ENCODE data around the gene FAM89A.

DNA sequence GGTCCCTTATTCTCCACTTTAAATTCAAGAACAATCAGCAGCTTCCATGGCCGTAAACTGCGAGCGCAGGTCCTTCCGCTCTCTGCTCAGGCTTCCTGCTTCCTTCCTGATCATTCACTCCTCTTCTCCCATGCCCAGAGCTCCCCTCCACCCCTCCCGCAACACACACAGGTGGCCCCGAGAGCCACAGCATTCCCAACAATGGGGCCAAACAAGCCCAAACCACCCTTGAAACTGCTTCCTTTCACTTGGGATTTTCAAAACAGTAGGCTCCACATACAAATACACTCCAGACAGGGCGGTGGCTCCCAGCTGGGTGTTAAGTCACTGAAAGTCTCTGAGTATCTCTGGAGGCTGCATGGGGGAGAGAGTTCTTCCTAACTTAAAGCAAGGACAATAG, 11.4 kb downstream of the FAM89A start:
- TF ChIP-seq, protein P1, sequence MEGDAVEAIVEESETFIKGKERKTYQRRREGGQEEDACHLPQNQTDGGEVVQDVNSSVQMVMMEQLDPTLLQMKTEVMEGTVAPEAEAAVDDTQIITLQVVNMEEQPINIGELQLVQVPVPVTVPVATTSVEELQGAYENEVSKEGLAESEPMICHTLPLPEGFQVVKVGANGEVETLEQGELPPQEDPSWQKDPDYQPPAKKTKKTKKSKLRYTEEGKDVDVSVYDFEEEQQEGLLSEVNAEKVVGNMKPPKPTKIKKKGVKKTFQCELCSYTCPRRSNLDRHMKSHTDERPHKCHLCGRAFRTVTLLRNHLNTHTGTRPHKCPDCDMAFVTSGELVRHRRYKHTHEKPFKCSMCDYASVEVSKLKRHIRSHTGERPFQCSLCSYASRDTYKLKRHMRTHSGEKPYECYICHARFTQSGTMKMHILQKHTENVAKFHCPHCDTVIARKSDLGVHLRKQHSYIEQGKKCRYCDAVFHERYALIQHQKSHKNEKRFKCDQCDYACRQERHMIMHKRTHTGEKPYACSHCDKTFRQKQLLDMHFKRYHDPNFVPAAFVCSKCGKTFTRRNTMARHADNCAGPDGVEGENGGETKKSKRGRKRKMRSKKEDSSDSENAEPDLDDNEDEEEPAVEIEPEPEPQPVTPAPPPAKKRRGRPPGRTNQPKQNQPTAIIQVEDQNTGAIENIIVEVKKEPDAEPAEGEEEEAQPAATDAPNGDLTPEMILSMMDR (IDR thresholded peaks at IDR 0.05) = no peak
- TF ChIP-seq POLR2A (IDR thresholded peaks at IDR 0.05) = no peak
